Keratinocyte (primary cell): Measurements from ENCODE around the gene SKOR2. TPM values are rescaled to one million over a fixed set of nuclear protein-coding genes. Genes with fewer than 3 reads are reported as not detected.

ENCODE experiments used
- DNase-seq: peaks from one replicate; pipeline ENCODE4 v3.0.0-alpha.2; 2011; ENCODE audit warnings: low read depth, missing footprints, low spot score
- FAIRE-seq: peaks from 2 replicates; lab custom pipeline; 2011; peaks lifted over from hg19 to GRCh38; lab: Jason Lieb, UNC
- H2AFZ ChIP-seq: 2 replicates; pipeline ENCODE4 v1.6.0; 2012; ENCODE audit warnings: low read length, control low read depth, inconsistent platforms; ENCODE audit not compliant: control insufficient read depth
- H3K27ac ChIP-seq: 2 replicates; pipeline ENCODE4 v1.5.1; 2011; ENCODE audit warnings: low read length; ENCODE audit not compliant: control insufficient read depth, insufficient read depth
- H3K27me3 ChIP-seq: 3 replicates; pipeline ENCODE4 v1.6.0; 2011; ENCODE audit warnings: low read length; ENCODE audit not compliant: control insufficient read depth, insufficient read depth; ENCODE audit errors: extremely low read depth
- H3K36me3 ChIP-seq, 2 experiments: 2 replicates in 1 of 2; 3 replicates in 1 of 2; pipeline ENCODE4 v1.5.1; 2011; ENCODE audit warnings: low read length in 2 of 2, mild to moderate bottlenecking in 1 of 2; ENCODE audit not compliant: control insufficient read depth in 2 of 2, insufficient read depth in 2 of 2; ENCODE audit errors: extremely low read depth in 1 of 2
- H3K4me1 ChIP-seq: 3 replicates; pipeline ENCODE4 v1.5.1; 2011; ENCODE audit warnings: low read length; ENCODE audit not compliant: control insufficient read depth, insufficient read depth; ENCODE audit errors: extremely low read depth
- H3K4me2 ChIP-seq: 3 replicates; pipeline ENCODE4 v1.6.0; 2011; ENCODE audit warnings: low read depth, low read length; ENCODE audit not compliant: control insufficient read depth, insufficient read depth; ENCODE audit errors: extremely low read depth
- H3K4me3 ChIP-seq, 3 experiments: fragments of 200-600 bp in 1 of 3; sonication (generic) in 1 of 3; 2 replicates in 2 of 3; 3 replicates in 1 of 3; pipeline ENCODE4 v1.5.1; 2011 to 2016; ENCODE audit warnings: low read length in 3 of 3, mild to moderate bottlenecking in 3 of 3, control low read depth in 2 of 3, inconsistent platforms in 1 of 3, low read depth in 1 of 3, mixed read lengths in 1 of 3, mixed run types in 1 of 3, moderate library complexity in 1 of 3; ENCODE audit not compliant: control insufficient read depth in 2 of 3, insufficient read depth in 2 of 3; ENCODE audit errors: extremely low read depth in 1 of 3
- H3K79me2 ChIP-seq: 2 replicates; pipeline ENCODE4 v1.6.0; 2012; ENCODE audit warnings: low read length; ENCODE audit not compliant: control insufficient read depth, insufficient read depth
- H3K9ac ChIP-seq: 3 replicates; pipeline ENCODE4 v1.6.0; 2011; ENCODE audit warnings: low read length; ENCODE audit not compliant: control insufficient read depth, insufficient read depth; ENCODE audit errors: extremely low read depth
- H3K9me1 ChIP-seq: 3 replicates; pipeline ENCODE4 v1.6.0; 2011; ENCODE audit warnings: low read length; ENCODE audit not compliant: control insufficient read depth, insufficient read depth; ENCODE audit errors: extremely low read depth
- H3K9me3 ChIP-seq: 2 replicates; pipeline ENCODE4 v1.5.1; 2012; ENCODE audit warnings: low read depth, low read length; ENCODE audit not compliant: control insufficient read depth
- H4K20me1 ChIP-seq: 3 replicates; pipeline ENCODE4 v1.6.0; 2011; ENCODE audit warnings: low read length; ENCODE audit not compliant: control insufficient read depth, insufficient read depth; ENCODE audit errors: extremely low read depth
- CTCF ChIP-seq, 3 experiments: IDR thresholded peaks in 1 of 3; conservative IDR thresholded peaks in 1 of 3; optimal IDR thresholded peaks in 1 of 3; 2 replicates in 2 of 3; 3 replicates in 1 of 3; pipeline versions ENCODE3 to v1.5.1; 2011; ENCODE audit warnings: low read length in 3 of 3, mild to moderate bottlenecking in 3 of 3, moderate library complexity in 2 of 3, control low read depth in 1 of 3, inconsistent platforms in 1 of 3; ENCODE audit not compliant: insufficient read depth in 2 of 3; ENCODE audit errors: extremely low read depth in 1 of 3
- EZH2 ChIP-seq: IDR thresholded peaks from one replicate; pipeline ENCODE4 v1.6.1; 2012; ENCODE audit warnings: inconsistent platforms, mild to moderate bottlenecking, low read length, moderate library complexity
- dilution Hi-C: fragments of 300-500 bp; cut with MboI; formaldehyde crosslinking; loops from one replicate; pipeline ENCODE4 v1.7.0; 2020; ENCODE audit warnings: low sequenced_read_pairs; ENCODE audit not compliant: extremely low pct_ligation_motif_present
- polyA plus RNA-seq, 5 experiments: library from polyadenylated mRNA; depleted of rRNA in 3 of 5; stranded (reverse) in 3 of 5; stranded (forward) in 1 of 5; unstranded in 1 of 5; fragments of >200 nt; gene quantifications; 1 replicate in 1 of 5; 2 replicates in 3 of 5; 3 replicates in 1 of 5; pipeline versions ENCODE4 v1.2.1 to v1.2.3, GENCODE V29; 2011 to 2012; ENCODE audit warnings: missing spikeins in 2 of 5, low read depth in 1 of 5, low replicate concordance in 1 of 5

SKOR2 gene
- polyA plus RNA-seq, 1 donor (not counting 4 experiments of a cell fraction or from before 2014, with no cell fraction given): not detected

DNA sequence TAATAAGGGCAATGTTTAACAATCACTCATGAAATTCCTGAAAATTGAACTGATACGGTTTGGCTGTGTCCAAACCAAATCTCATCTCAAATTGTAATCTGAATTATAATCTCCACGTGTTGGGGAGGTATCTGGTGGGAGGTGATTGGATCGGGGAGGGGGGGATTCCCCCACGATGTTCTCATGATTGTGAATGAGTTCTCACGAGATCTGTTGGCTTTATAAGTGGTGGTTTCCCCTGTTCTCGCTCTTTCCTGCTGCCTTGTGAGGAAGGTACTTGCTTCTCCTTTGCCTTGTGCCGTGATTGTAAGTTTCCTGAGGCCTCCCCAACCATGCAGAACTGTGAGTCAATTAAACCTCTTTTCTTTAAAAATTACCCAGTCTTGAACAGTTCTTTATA is 34.0 kb upstream of the SKOR2 start:
- Histone ChIP-seq H3K79me2 (no peaks in the 10 kb centered on the region), H3K9me1 (no peaks in the 10 kb centered on the region), H2AFZ (no peak overlapping the region), H3K27ac (no peak overlapping the region), H3K4me1 (no peaks in the 10 kb centered on the region), H4K20me1 (no peaks in the 10 kb centered on the region), H3K9ac (no peak overlapping the region), H3K4me3 (no peak overlapping the region), H3K9me3 (no peaks in the 10 kb centered on the region), H3K27me3 (no peaks in the 10 kb centered on the region), H3K36me3 (no peaks in the 10 kb centered on the region), H3K4me2 (no peak overlapping the region)
- FAIRE-seq: no peak
- TF ChIP-seq CTCF (optimal IDR thresholded peaks at IDR 0.05 in 1 of 3, IDR thresholded peaks at IDR 0.05 in 1 of 3, conservative IDR thresholded peaks at IDR 0.05 in 1 of 3; ENCODE audit: extremely low read depth in 1 of 3, insufficient read depth in 2 of 3, low read length in 3 of 3): no peak
- no peak for TF ChIP-seq EZH2
- dilution Hi-C loops: no loop called here
- DNase-seq: no peak

DNA sequence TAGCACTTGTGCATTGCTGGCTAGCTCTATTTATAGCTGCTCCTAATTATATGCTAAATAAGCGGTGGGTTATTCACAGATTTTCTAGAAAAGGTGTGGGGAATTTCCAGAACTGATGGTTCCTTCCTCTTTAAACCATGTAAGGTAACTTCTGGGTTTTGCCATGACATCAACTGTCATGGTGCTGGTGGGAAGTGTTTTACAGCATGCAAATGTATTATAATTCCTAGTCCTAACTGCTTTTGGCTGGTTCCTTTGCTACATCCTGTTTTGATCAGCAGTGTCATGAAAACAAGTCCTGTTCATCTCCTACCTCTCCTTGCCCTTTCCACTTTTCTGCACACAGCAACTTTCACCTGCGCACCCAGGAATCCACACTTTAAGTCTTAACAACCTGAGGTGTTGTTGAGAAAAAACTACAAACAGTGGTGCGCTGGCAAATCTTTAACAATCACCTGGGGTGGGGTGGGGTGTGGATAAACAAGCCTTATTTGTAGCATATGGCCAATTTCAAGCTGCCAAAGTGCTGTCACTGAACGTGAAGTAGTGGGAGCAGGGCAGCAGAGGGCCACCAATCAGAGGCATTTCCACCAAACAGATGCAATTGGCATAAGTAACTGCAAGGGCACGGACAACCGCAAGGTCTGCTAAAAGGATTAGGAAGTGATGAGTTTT is 33.4 kb upstream of the SKOR2 start:
- Histone ChIP-seq H4K20me1 (no peaks in the 10 kb centered on the region), H3K27ac (no peak overlapping the region), H2AFZ (no peak overlapping the region), H3K4me2 (no peak overlapping the region), H3K9me1 (no peaks in the 10 kb centered on the region), H3K27me3 (no peaks in the 10 kb centered on the region), H3K9ac (no peak overlapping the region), H3K9me3 (no peaks in the 10 kb centered on the region), H3K79me2 (no peaks in the 10 kb centered on the region), H3K4me3 (no peak overlapping the region), H3K36me3 (no peaks in the 10 kb centered on the region), H3K4me1 (no peaks in the 10 kb centered on the region)
- FAIRE-seq (no peak), DNase-seq (no peak)
- TF ChIP-seq EZH2 (no peak), CTCF (optimal IDR thresholded peaks at IDR 0.05 in 1 of 3, IDR thresholded peaks at IDR 0.05 in 1 of 3, conservative IDR thresholded peaks at IDR 0.05 in 1 of 3; ENCODE audit: extremely low read depth in 1 of 3, insufficient read depth in 2 of 3, low read length in 3 of 3) (no peak)
- dilution Hi-C loops: no loop called here
